Heart left ventricle (tissue), 13 donors: ENCODE results near the gene ACTBL2.

Experiments
- CTCF ChIP-seq, 12 donors: fragments of 200-600 bp; sonication (generic) in 4 of 12; IDR thresholded peaks; one replicate each; pipeline versions ENCODE4 v1.5.0 to v1.8.0; 2018 to 2022; ENCODE audit warnings: antibody characterized with exemption in 12 of 12, mild to moderate bottlenecking in 5 of 12
- POLR2A ChIP-seq, 2 donors: fragments of 450-650 bp; IDR thresholded peaks; one replicate each; pipeline ENCODE4 v1.6.1; 2017; ENCODE audit warnings: antibody characterized with exemption in 2 of 2, mild to moderate bottlenecking in 2 of 2, moderate library complexity in 2 of 2
- donor health status: ischemic (EF 13 %, LVEDD 7.1; RV severe dilation, severe dysfunction).
- donor health status: DM: no; HTN: yes; CAD: no.
- donor health status: DM: no; HTN: no; CAD: no.
- donor health status: ischemic (EF 25% LVEDD 6.9; RV normal size, moderate dysfunction).
- donor health status: ischemic (EF 25% LVEDD 5.7; RV mildly dilated, moderate dysfunction).
- donor health status: ischemic (EF 35%, LVEDD 5.7; RV mildly dilated, moderate dysfunction).
- donor health status: nonischemic (EF 11% LVEDD 7.7; RV severe dilation, severe dysfunction).
- donor health status: DM: yes; HTN: yes; CAD: no.
- donor health status: PGD.
- donor health status: ischemic (EF 29% LVEDD 5.4; RV normal size, mild dysfunction).
- donor health status: nonischemic (EF 23%, LVEDD 6.1; RV moderate dilation, normal function).

DNA sequence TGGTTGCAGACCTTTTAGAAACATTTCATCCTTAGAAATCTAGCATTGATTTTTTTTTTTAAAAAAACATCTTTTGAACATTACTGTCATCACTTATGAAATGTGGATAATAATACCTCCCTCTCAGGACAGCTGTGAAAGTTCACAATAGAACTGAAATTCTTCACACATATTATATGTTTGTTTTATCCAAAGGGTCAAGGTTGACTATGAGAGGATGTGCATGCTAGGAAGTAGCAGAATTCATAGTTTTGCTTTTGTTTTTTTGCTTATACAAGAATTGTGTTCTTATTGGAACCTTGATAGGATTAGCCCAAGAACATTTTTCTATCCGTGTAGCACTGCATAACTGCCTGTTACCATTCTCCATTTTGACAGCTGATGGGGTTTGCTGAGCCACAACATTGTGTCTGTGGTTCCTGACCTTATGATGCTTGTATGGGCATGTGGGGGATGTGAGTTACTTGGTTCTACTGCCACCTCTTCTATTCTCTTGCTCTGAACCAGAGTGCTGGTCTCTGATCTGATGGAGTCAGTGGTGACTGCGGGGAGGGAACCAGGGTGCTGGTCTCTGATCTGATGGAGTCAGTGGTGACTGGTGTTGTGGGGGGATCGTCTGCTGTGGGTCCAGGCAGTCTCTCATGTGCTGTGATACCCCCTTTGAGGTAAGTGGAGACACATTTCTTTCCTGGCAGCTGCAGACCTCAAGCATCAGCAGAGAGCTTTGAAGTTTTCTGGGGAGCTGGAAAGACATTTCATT lies 27.1 kb upstream of the ACTBL2 start:
- TF ChIP-seq CTCF (IDR thresholded peaks at IDR 0.05): no peak
- no peak for TF ChIP-seq POLR2A (IDR thresholded peaks at IDR 0.05)
